OCI-LY3 (cell line): ENCODE results near the gene CAPNS1.
"Not testable (repeated sequence)": the region's sequence is repeated elsewhere in the genome, so short reads cannot be mapped to it uniquely, and the experiment has no call there.

ENCODE experiments used
- H2AFZ ChIP-seq: fragments of 200-600, 300-600 bp; shearing (Covaris generic); 2 replicates; pipeline ENCODE4 v1.6.0; 2014; ENCODE audit warnings: antibody characterized with exemption, low read depth, low read length
- H3K27ac ChIP-seq: fragments of 200-600, 300-600 bp; sonication (generic); 2 replicates; pipeline ENCODE4 v1.5.1; 2014; ENCODE audit warnings: mild to moderate bottlenecking, low read length, moderate library complexity, mixed read lengths
- H3K27me3 ChIP-seq: fragments of 200-600, 300-600 bp; sonication (generic); 2 replicates; pipeline ENCODE4 v1.6.1; 2014; ENCODE audit warnings: low read depth, low read length, mixed read lengths
- H3K36me3 ChIP-seq: fragments of 200-600, 300-600 bp; sonication (generic); replicated peaks from 2 replicates; pipeline ENCODE3; 2014; ENCODE audit warnings: low read depth, low read length, mixed read lengths
- H3K4me1 ChIP-seq: fragments of 300-600, 200-600 bp; sonication (generic); 2 replicates; pipeline ENCODE4 v1.6.1; 2014; ENCODE audit warnings: low read length, mixed read lengths
- H3K4me2 ChIP-seq: fragments of 200-600, 300-600 bp; sonication (generic); 2 replicates; pipeline ENCODE4 v1.6.1; 2014; ENCODE audit warnings: low read length, mixed read lengths
- H3K4me3 ChIP-seq: fragments of 300-600, 200-600 bp; sonication (generic); 2 replicates; pipeline ENCODE4 v1.5.1; 2014; ENCODE audit warnings: antibody characterized with exemption, mild to moderate bottlenecking, low read length, moderate library complexity
- H3K79me2 ChIP-seq: fragments of 300-600, 200-600 bp; shearing (Covaris generic); 2 replicates; pipeline ENCODE4 v1.6.1; 2014; ENCODE audit warnings: mild to moderate bottlenecking, low read length, mixed read lengths
- H3K9ac ChIP-seq: fragments of 300-600, 200-600 bp; shearing (Covaris generic); 2 replicates; pipeline ENCODE4 v1.6.0; 2014; ENCODE audit warnings: mild to moderate bottlenecking, low read length, moderate library complexity
- H3K9me3 ChIP-seq: fragments of 200-600, 300-600 bp; shearing (Covaris generic); 2 replicates; pipeline ENCODE4 v1.6.1; 2014; ENCODE audit warnings: low read length, mixed read lengths; ENCODE audit not compliant: insufficient read depth
- H4K20me1 ChIP-seq: fragments of 200-600, 300-600 bp; sonication (generic); 2 replicates; pipeline ENCODE4 v1.6.1; 2016; ENCODE audit warnings: low read length, mixed read lengths; ENCODE audit not compliant: insufficient read depth
- EZH2phosphoT487 ChIP-seq: fragments of 200-600 bp; shearing (Covaris generic); IDR thresholded peaks from 2 replicates; pipeline ENCODE4 v1.6.1; 2018; ENCODE audit warnings: antibody characterized with exemption, mixed run types, low read depth
- TF ChIP-seq, protein P1 (sequence below): fragments of 200-600, 300-600 bp; sonication (generic); IDR thresholded peaks from 2 replicates; pipeline ENCODE4 v1.5.1; 2014; ENCODE audit warnings: antibody characterized with exemption, low read length, low read depth

CAPNS1 gene

DNA sequence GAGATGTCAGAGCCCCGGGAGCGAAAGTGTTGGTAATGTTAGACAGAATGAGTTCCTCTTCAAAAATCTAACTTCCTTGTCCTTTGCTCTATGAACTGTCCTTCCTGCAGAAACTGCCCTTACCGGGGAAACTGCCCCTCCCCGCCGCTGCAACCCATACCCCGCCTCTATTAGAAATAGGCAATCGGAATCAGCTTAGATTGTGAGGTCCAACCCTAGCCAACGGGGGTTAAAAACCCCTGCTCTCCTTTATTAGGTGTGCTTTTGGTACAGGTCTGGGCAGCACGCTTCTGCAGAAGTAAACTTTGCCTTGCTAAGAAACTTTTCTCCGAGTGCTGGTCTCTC lies 11.5 kb upstream of the CAPNS1 start:
- Histone ChIP-seq H3K36me3 (peaks cover 11% of the 10 kb centered on the region), H3K27me3 (no peaks in the 10 kb centered on the region), H4K20me1 (no peaks in the 10 kb centered on the region), H3K79me2 (no peaks in the 10 kb centered on the region), H3K27ac (peak overlapping the region; percentile 66), H3K4me3 (peak overlapping the region; percentile 77), H2AFZ (peak overlapping the region; percentile 72), H3K4me1 (peaks cover 17% of the 10 kb centered on the region; the same call in 1 of the 2 replicates), H3K9me3 (no peaks in the 10 kb centered on the region), H3K4me2 (peak overlapping the region; percentile 92), H3K9ac (peak overlapping the region; percentile 77)
- TF ChIP-seq, protein P1, sequence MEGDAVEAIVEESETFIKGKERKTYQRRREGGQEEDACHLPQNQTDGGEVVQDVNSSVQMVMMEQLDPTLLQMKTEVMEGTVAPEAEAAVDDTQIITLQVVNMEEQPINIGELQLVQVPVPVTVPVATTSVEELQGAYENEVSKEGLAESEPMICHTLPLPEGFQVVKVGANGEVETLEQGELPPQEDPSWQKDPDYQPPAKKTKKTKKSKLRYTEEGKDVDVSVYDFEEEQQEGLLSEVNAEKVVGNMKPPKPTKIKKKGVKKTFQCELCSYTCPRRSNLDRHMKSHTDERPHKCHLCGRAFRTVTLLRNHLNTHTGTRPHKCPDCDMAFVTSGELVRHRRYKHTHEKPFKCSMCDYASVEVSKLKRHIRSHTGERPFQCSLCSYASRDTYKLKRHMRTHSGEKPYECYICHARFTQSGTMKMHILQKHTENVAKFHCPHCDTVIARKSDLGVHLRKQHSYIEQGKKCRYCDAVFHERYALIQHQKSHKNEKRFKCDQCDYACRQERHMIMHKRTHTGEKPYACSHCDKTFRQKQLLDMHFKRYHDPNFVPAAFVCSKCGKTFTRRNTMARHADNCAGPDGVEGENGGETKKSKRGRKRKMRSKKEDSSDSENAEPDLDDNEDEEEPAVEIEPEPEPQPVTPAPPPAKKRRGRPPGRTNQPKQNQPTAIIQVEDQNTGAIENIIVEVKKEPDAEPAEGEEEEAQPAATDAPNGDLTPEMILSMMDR: no peak
- TF ChIP-seq EZH2phosphoT487: no peak

DNA sequence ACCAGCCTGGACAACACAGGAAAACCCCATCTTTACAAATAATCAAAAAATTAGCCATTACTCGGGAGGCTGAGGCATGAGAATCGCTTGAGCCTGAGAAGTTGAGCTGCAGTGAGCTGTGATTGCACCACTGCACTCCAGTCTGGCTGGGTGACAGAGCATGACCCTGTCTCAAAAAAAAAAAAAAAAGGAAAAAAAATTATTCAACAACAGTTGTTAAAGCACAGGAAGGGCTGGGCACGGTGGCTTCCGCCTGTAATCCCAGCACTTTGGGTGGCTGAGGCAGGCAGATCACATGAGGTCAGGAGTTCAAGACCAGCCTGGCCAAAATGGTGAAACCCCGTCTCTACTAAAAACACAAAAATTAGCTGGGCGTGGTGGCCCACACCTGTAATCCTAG lies 8.6 kb upstream of the CAPNS1 start:
- not testable (repeated sequence) for H4K20me1 ChIP-seq, H3K27me3 ChIP-seq, H3K4me2 ChIP-seq, H3K79me2 ChIP-seq, H3K9me3 ChIP-seq, H3K27ac ChIP-seq, H3K4me3 ChIP-seq, H2AFZ ChIP-seq, H3K9ac ChIP-seq, H3K36me3 ChIP-seq
- H3K4me1 ChIP-seq: peaks cover 19% of the 10 kb centered on the region

DNA sequence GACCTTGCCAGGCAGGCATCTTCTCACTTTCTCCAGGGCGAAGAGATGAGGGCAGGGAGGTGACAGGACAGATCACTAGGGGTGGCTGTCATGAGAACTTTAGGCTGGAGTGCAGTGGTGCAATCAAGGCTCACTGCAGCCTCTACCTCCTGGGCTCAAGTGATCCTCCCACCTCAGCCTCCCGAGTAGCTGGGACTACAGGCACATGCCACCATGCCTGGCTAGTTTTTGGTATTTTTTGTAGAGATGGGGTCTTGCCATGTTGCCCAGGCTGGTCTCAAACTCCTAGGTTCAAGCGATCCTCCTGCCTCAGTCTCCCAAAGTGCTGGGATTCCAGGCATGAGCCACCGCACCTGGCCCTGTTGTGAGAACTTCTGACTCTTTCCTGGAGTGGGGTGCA lies 5.0 kb upstream of the CAPNS1 start:
- not testable (repeated sequence) for H3K4me3 ChIP-seq, H3K27ac ChIP-seq, H3K9ac ChIP-seq, H3K4me2 ChIP-seq, H3K27me3 ChIP-seq, H4K20me1 ChIP-seq, H3K79me2 ChIP-seq, H3K36me3 ChIP-seq, H2AFZ ChIP-seq, H3K9me3 ChIP-seq
- H3K4me1 ChIP-seq: peaks cover 21% of the 10 kb centered on the region

DNA sequence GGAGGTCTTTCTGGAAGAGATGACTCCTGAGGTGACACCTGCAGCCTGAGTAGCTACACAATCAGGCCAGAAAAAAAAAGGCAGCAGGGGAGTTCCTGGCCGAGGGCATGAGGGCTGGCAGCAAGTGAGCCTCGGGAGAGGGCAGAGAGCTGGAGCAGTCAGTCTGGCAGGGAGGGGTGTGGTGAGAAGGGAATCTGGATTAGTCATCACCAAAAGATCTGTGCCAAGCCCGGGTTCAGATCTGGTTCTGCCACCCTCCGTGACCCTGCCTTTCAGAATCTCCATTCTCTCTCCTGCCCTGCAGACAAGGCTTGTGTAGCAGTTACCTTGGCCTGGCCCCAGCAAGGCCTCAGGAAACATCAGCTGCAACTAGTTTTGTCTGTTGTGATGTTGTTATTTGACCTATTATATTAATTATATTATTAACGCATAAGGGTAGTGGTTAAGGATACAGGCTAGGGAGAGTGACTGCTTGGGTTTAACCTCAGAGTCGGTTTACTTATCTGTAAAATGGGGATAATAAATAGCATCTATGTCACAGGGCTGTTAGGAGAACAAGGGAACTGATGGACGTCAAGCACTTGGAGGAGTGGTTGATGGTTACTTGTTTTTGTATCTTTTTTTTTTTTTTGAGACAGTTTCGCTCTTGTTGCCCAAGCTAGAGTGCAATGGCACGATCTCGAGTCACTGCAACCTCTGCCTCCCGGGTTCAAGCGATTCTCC lies 2.7 kb upstream of the CAPNS1 start:
- Histone ChIP-seq H3K9ac (peak overlapping the region; percentile 54), H3K27ac (peak overlapping the region; percentile 40), H3K4me2 (peak overlapping the region; percentile 78), H3K36me3 (peaks cover 4% of the 10 kb centered on the region), H4K20me1 (peaks cover 10% of the 10 kb centered on the region), H3K4me1 (peaks cover 26% of the 10 kb centered on the region), H3K79me2 (peaks cover 19% of the 10 kb centered on the region), H3K27me3 (no peaks in the 10 kb centered on the region), H3K4me3 (peak overlapping the region; percentile 69), H2AFZ (peak overlapping the region; percentile 79), H3K9me3 (no peaks in the 10 kb centered on the region)
- TF ChIP-seq, protein P1: no peak
- TF ChIP-seq EZH2phosphoT487: no peak

DNA sequence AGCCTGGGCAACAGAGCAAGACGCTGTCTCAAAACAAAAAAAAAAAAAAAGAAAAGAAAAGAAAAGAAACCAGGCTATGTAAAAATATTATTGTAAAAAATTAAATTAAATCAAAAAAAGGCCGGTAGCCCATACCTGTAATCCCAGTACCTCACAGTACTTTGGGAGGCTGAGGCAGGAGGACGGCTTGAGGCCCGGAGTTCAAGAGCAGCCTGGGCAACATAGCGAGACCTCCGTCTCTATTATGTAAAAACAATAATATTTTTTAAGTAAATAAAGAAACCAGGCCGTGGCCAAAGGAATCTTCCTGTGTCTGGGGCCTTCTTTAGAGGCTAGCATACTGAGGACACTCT lies 770 bp upstream of the CAPNS1 start:
- TF ChIP-seq EZH2phosphoT487: no peak
- TF ChIP-seq, protein P1: no peak
- peaks cover 19% of the 10 kb centered on the region for H3K79me2 ChIP-seq
- peak overlapping the region; percentile 98 for H3K9ac ChIP-seq
- H3K4me3 ChIP-seq: peak overlapping the region; percentile 94
- H3K4me1 ChIP-seq: peaks cover 22% of the 10 kb centered on the region
- H3K27me3 ChIP-seq: no peaks in the 10 kb centered on the region
- peak overlapping the region; percentile 71 for H3K27ac ChIP-seq
- H3K9me3 ChIP-seq: no peaks in the 10 kb centered on the region
- H3K4me2 ChIP-seq: peak overlapping the region; percentile 75
- H4K20me1 ChIP-seq: peaks cover 10% of the 10 kb centered on the region
- H2AFZ ChIP-seq: peak overlapping the region; percentile 64; the same call in 1 of the 2 replicates
- peaks cover 15% of the 10 kb centered on the region for H3K36me3 ChIP-seq
